Thyroid gland (tissue), 4 donors: ENCODE results near the gene ANAPC13.

ENCODE experiments used
- POLR2A ChIP-seq, 2 donors: fragments of 450-650 bp; IDR thresholded peaks; one replicate each; pipeline ENCODE4 v1.6.1; 2017; ENCODE audit warnings: antibody characterized with exemption in 2 of 2, mild to moderate bottlenecking in 2 of 2, moderate library complexity in 1 of 2
- TF ChIP-seq, protein P1 (sequence below), 6 experiments: fragments of 200-600 bp in 3 of 6; fragments of 450-650 bp in 3 of 6; sonication (generic) in 3 of 6; IDR thresholded peaks; one replicate each; pipeline ENCODE4 v1.5.1; 2016 to 2019; ENCODE audit warnings: antibody characterized with exemption in 6 of 6, mild to moderate bottlenecking in 2 of 6, inconsistent platforms in 1 of 6, moderate library complexity in 1 of 6

DNA sequence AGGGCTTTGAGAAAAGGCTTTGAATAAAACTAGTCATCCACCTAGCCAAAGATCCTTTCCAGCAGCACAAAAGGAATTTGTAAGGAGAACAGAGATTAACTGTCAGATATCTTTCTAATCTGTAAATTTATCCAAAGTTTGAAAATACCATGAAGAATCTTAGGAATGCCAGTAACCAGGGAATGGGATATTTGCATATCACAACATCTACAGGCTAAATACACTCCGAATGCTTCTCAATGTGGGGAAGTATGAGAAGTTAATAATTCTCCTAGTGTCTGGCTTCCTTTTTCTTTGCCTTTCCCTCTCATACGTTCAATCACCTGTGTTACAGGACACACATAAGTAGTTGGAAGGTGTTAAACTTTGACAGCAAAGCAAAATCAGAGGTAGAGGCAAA, 7.8 kb downstream of the ANAPC13 start:
- TF ChIP-seq, protein P1, sequence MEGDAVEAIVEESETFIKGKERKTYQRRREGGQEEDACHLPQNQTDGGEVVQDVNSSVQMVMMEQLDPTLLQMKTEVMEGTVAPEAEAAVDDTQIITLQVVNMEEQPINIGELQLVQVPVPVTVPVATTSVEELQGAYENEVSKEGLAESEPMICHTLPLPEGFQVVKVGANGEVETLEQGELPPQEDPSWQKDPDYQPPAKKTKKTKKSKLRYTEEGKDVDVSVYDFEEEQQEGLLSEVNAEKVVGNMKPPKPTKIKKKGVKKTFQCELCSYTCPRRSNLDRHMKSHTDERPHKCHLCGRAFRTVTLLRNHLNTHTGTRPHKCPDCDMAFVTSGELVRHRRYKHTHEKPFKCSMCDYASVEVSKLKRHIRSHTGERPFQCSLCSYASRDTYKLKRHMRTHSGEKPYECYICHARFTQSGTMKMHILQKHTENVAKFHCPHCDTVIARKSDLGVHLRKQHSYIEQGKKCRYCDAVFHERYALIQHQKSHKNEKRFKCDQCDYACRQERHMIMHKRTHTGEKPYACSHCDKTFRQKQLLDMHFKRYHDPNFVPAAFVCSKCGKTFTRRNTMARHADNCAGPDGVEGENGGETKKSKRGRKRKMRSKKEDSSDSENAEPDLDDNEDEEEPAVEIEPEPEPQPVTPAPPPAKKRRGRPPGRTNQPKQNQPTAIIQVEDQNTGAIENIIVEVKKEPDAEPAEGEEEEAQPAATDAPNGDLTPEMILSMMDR (IDR thresholded peaks at IDR 0.05) = no peak
- TF ChIP-seq POLR2A (IDR thresholded peaks at IDR 0.05) = no peak
